NB4 (cell line): ENCODE data around the gene EMC7.

Experiments
- CTCF ChIP-seq: IDR thresholded peaks from one replicate; pipeline ENCODE4 v1.5.1; 2012; ENCODE audit warnings: low read depth, low read length
- MAX ChIP-seq: IDR thresholded peaks from 2 replicates; pipeline ENCODE4 v1.6.1; 2011; ENCODE audit warnings: low read depth, low read length

- TF ChIP-seq MAX (no peak), CTCF (no peak)
These were observed 53.5 kb downstream of the EMC7 start for GRCh38 chr15:34047893-34048775.
